IMR-90 (cell line): ENCODE results near the gene EPAS1. TPM values are rescaled to one million over a fixed set of nuclear protein-coding genes. Genes with fewer than 3 reads are reported as not detected.

ENCODE experiments used
- ATAC-seq: fragments of 200-7000 bp; cut with Tn5 transposase; 2 replicates; pipeline ENCODE4 v1.9.1; 2020; ENCODE audit warnings: low read depth, mild to moderate bottlenecking, moderate library complexity
- BruUV-seq: library from RNA; stranded (reverse); fragments of 400-500 nt; replicated peaks from 2 replicates; lab custom pipeline; 2021; lab: Mats Ljungman, UMichigan
- CTCF ChIA-PET: fragments of 300-600 bp; formaldehyde crosslinking; extraction: SDS; loops from one replicate; lab custom pipeline; 2021; ENCODE audit warnings: antibody characterized with exemption; lab: Yijun Ruan, JAX
- POLR2A ChIA-PET: fragments of 300-600 bp; sonication (Branson Sonifier 250); formaldehyde crosslinking; loops from one replicate; lab custom pipeline; 2022; ENCODE audit warnings: antibody characterized with exemption; ENCODE audit not compliant: unreplicated experiment; lab: Charles Lee
- DNase-seq: peaks from one replicate; pipeline ENCODE4 v3.0.0; 2013
- H2AFZ ChIP-seq: replicated peaks from 2 replicates; pipeline ENCODE3; 2013; ENCODE audit warnings: low read length, mild to moderate bottlenecking; ENCODE audit not compliant: poor library complexity
- H2AK5ac ChIP-seq: 2 replicates; pipeline ENCODE4 v1.6.1; 2013; ENCODE audit warnings: low read depth, low read length, inconsistent platforms
- H2AK9ac ChIP-seq: replicated peaks from 2 replicates; pipeline ENCODE3; 2013; ENCODE audit warnings: mild to moderate bottlenecking, low read depth, low read length, moderate library complexity; ENCODE audit not compliant: poor library complexity
- H2BK120ac ChIP-seq: 2 replicates; pipeline ENCODE4 v1.6.1; 2013; ENCODE audit warnings: low read depth, low read length, inconsistent platforms
- H2BK15ac ChIP-seq: 3 replicates; pipeline ENCODE4 v1.6.1; 2013; ENCODE audit warnings: low read depth, low read length, inconsistent platforms
- H2BK20ac ChIP-seq: 2 replicates; pipeline ENCODE4 v1.6.1; 2013; ENCODE audit warnings: low read depth, mild to moderate bottlenecking, inconsistent platforms, low read length, moderate library complexity
- H2BK5ac ChIP-seq: 2 replicates; pipeline ENCODE4 v1.6.1; 2013; ENCODE audit warnings: mild to moderate bottlenecking, low read depth, low read length, inconsistent platforms; ENCODE audit not compliant: poor library complexity, severe bottlenecking
- H3K14ac ChIP-seq: replicated peaks from 2 replicates; pipeline ENCODE4 v1.6.1; 2013; ENCODE audit warnings: low read depth, low read length, inconsistent platforms
- H3K18ac ChIP-seq: 2 replicates; pipeline ENCODE4 v1.6.1; 2013; ENCODE audit warnings: low read depth, low read length, control low read depth
- H3K23ac ChIP-seq: 2 replicates; pipeline ENCODE4 v1.6.1; 2013; ENCODE audit warnings: low read depth, low read length, inconsistent platforms
- H3K27ac ChIP-seq: 2 replicates; pipeline ENCODE4 v1.5.1; 2013; ENCODE audit warnings: mild to moderate bottlenecking, control low read depth, low read length; ENCODE audit not compliant: insufficient read depth
- H3K27me3 ChIP-seq: 2 replicates; pipeline ENCODE4 v1.6.1; 2013; ENCODE audit warnings: low read length; ENCODE audit not compliant: control insufficient read depth, insufficient read depth
- H3K36me3 ChIP-seq: 2 replicates; pipeline ENCODE4 v1.6.1; 2013; ENCODE audit warnings: low read length, mixed read lengths; ENCODE audit not compliant: control insufficient read depth, insufficient read depth
- H3K4ac ChIP-seq: 2 replicates; pipeline ENCODE4 v1.6.1; 2013; ENCODE audit warnings: low read depth, low read length, inconsistent platforms
- H3K4me1 ChIP-seq: 2 replicates; pipeline ENCODE4 v1.6.1; 2013; ENCODE audit warnings: low read length, mixed read lengths; ENCODE audit not compliant: control insufficient read depth, insufficient read depth
- H3K4me2 ChIP-seq: 2 replicates; pipeline ENCODE4 v1.6.1; 2013; ENCODE audit warnings: low read depth, mild to moderate bottlenecking, control low read depth, low read length, moderate library complexity
- H3K4me3 ChIP-seq: 2 replicates; pipeline ENCODE4 v1.5.1; 2013; ENCODE audit warnings: low read depth, mild to moderate bottlenecking, control low read depth, low read length, moderate library complexity; ENCODE audit not compliant: insufficient read depth
- H3K56ac ChIP-seq: 2 replicates; pipeline ENCODE4 v1.6.1; 2013; ENCODE audit warnings: low read length, inconsistent platforms; ENCODE audit not compliant: insufficient read depth; ENCODE audit errors: extremely low read depth
- H3K79me1 ChIP-seq, 2 experiments: 2 replicates each; pipeline ENCODE4 v1.6.1; 2013; ENCODE audit warnings: low read length in 2 of 2, inconsistent platforms in 1 of 2, low read depth in 1 of 2
- H3K9ac ChIP-seq: 2 replicates; pipeline ENCODE4 v1.6.1; 2013; ENCODE audit warnings: low read depth, low read length, control low read depth
- H3K9me1 ChIP-seq: 2 replicates; pipeline ENCODE4 v1.6.1; 2013; ENCODE audit warnings: low read length, inconsistent platforms; ENCODE audit not compliant: insufficient read depth
- H3K9me3 ChIP-seq: 2 replicates; pipeline ENCODE4 v1.6.1; 2013; ENCODE audit warnings: low read length; ENCODE audit not compliant: control insufficient read depth, insufficient read depth
- H4K20me1 ChIP-seq: 2 replicates; pipeline ENCODE4 v1.6.1; 2013; ENCODE audit warnings: low read length, inconsistent platforms; ENCODE audit not compliant: insufficient read depth
- H4K5ac ChIP-seq: 2 replicates; pipeline ENCODE4 v1.6.1; 2013; ENCODE audit warnings: mild to moderate bottlenecking, low read depth, low read length, control low read depth
- H4K8ac ChIP-seq, 2 experiments: 2 replicates each; pipeline ENCODE4 v1.6.1; 2013; ENCODE audit warnings: low read depth in 2 of 2, low read length in 2 of 2, control low read depth in 1 of 2, inconsistent platforms in 1 of 2
- H4K91ac ChIP-seq: 2 replicates; pipeline ENCODE4 v1.6.1; 2013; ENCODE audit warnings: low read depth, low read length, inconsistent platforms; ENCODE audit not compliant: insufficient read depth
- BHLHE40 ChIP-seq: fragments of 150-350 bp; IDR thresholded peaks from 2 replicates; pipeline ENCODE4 v1.6.1; 2016; ENCODE audit warnings: mild to moderate bottlenecking, low read depth, low read length
- CEBPB ChIP-seq: IDR thresholded peaks from 2 replicates; pipeline ENCODE4 v1.6.1; 2012; ENCODE audit warnings: low read depth, low read length, improper control_type of control experiment
- CHD1 ChIP-seq: IDR thresholded peaks from 2 replicates; pipeline ENCODE4 v1.6.1; 2012; ENCODE audit warnings: low read depth, low read length, improper control_type of control experiment
- FOS ChIP-seq: fragments of 150-350 bp; IDR thresholded peaks from 2 replicates; pipeline ENCODE4 v1.6.1; 2016; ENCODE audit warnings: low read depth, low read length
- MAFK ChIP-seq: IDR thresholded peaks from 2 replicates; pipeline ENCODE4 v1.6.1; 2012; ENCODE audit warnings: low read depth, low read length, improper control_type of control experiment
- MAZ ChIP-seq: IDR thresholded peaks from 2 replicates; pipeline ENCODE4 v1.6.1; 2012; ENCODE audit warnings: low read depth, mild to moderate bottlenecking, low read length, improper control_type of control experiment, moderate library complexity, borderline replicate concordance
- POLR2A ChIP-seq: IDR thresholded peaks from 2 replicates; pipeline ENCODE4 v1.6.1; 2012; ENCODE audit warnings: mild to moderate bottlenecking, low read depth, low read length
- RAD21 ChIP-seq: IDR thresholded peaks from 2 replicates; pipeline ENCODE4 v1.6.1; 2012; ENCODE audit warnings: low read length, improper control_type of control experiment
- SMC3 ChIP-seq: fragments of 150-350 bp; IDR thresholded peaks from 2 replicates; pipeline ENCODE4 v1.6.1; 2016; ENCODE audit warnings: low read depth, mild to moderate bottlenecking, antibody characterized with exemption, low read length, moderate library complexity
- WGBS, 2 experiments: methylation state at CpG; one replicate each; pipeline versions ENCODE4 v1.1.5 to v1.1.7; 2013; ENCODE audit warnings: missing lambda C conversion rate in 2 of 2; ENCODE audit not compliant: insufficient read length in 1 of 2; ENCODE audit errors: extremely low coverage in 2 of 2; 5-methylcytosine and 5-hydroxymethylcytosine counted together
- dilution Hi-C: fragments of 300-500 bp; cut with HindIII; formaldehyde crosslinking; loops from one replicate; pipeline ENCODE4 v1.14.3; 2018; ENCODE audit warnings: low sequenced_read_pairs; ENCODE audit not compliant: unreplicated experiment
- in situ Hi-C: fragments of 300-500 bp; cut with MboI; formaldehyde crosslinking; loops from 3 replicates; pipeline ENCODE4 v1.14.3; 2019; ENCODE audit warnings: low sequenced_read_pairs, inconsistent platforms, mixed read lengths
- intact Hi-C: fragments of 100-400 bp; cut with micrococcal nuclease; formaldehyde crosslinking; loops from 2 replicates; pipeline ENCODE4 v1.10.0; 2022
- polyA plus RNA-seq, 3 experiments: library from polyadenylated mRNA; depleted of rRNA; stranded (reverse); fragments of >200 nt; gene quantifications; 2 replicates each; pipeline ENCODE4 v1.2.3, GENCODE V29; 2012; ENCODE audit warnings: low replicate concordance in 1 of 3
- total RNA-seq: library from RNA; depleted of rRNA; stranded (reverse); fragments of >200 nt; gene quantifications from 2 replicates; pipeline ENCODE4 v1.2.3, GENCODE V29; 2012
- TF ChIP-seq, protein P1 (sequence below): conservative IDR thresholded peaks from 2 replicates; pipeline ENCODE4 v1.5.1; 2012; ENCODE audit warnings: mild to moderate bottlenecking, low read depth, low read length, improper control_type of control experiment
- TF ChIP-seq, protein P2 (sequence below): fragments of 150-350 bp; IDR thresholded peaks from 2 replicates; pipeline ENCODE4 v1.6.1; 2017; ENCODE audit warnings: mild to moderate bottlenecking, antibody characterized with exemption, low read length, low read depth

Gene EPAS1
- total and polyA plus RNA-seq, 2 of the 4 experiments (the other 2 are of a cell fraction), result 40.7 to 120 TPM

DNA sequence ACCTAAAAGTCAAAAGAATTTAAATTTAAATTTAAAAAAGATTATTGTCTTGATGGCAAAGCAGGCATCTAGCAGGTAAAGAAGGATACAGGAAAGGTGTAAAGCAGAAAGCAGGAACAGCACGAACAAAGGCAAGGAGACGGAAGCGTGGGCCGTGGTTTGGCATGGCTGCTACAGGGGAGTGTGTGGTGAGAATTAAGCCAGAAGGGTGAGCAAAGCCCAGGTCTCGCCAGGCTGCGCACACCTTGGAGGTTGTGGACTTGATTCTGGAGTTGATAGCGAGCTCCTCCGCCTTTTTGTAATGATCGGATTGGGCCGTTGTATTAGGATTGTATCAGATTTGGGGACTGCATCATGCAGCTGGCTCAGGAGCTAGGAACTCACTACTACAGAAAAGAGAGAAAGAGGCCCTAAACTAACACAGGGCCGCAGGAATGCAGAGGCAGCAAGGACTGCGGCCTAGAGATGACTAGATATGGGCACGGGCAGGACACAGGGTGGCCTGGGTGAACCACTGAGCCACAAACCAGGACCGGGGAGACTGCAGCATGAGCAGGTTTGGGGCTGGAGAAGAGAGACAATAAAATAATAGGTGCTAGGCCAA lies 110.7 kb downstream of the EPAS1 start:
- TF ChIP-seq MAZ (no peak), CEBPB (no peak), POLR2A (no peak), RAD21 (no peak), MAFK (no peak), FOS (no peak), CHD1 (no peak), SMC3 (no peak), BHLHE40 (no peak)
- TF ChIP-seq, protein P1, sequence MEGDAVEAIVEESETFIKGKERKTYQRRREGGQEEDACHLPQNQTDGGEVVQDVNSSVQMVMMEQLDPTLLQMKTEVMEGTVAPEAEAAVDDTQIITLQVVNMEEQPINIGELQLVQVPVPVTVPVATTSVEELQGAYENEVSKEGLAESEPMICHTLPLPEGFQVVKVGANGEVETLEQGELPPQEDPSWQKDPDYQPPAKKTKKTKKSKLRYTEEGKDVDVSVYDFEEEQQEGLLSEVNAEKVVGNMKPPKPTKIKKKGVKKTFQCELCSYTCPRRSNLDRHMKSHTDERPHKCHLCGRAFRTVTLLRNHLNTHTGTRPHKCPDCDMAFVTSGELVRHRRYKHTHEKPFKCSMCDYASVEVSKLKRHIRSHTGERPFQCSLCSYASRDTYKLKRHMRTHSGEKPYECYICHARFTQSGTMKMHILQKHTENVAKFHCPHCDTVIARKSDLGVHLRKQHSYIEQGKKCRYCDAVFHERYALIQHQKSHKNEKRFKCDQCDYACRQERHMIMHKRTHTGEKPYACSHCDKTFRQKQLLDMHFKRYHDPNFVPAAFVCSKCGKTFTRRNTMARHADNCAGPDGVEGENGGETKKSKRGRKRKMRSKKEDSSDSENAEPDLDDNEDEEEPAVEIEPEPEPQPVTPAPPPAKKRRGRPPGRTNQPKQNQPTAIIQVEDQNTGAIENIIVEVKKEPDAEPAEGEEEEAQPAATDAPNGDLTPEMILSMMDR, result no peak
- TF ChIP-seq, protein P2, sequence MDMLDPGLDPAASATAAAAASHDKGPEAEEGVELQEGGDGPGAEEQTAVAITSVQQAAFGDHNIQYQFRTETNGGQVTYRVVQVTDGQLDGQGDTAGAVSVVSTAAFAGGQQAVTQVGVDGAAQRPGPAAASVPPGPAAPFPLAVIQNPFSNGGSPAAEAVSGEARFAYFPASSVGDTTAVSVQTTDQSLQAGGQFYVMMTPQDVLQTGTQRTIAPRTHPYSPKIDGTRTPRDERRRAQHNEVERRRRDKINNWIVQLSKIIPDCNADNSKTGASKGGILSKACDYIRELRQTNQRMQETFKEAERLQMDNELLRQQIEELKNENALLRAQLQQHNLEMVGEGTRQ, result no peak

More for the DNA sequence above, 110.7 kb downstream of the EPAS1 start:
- peak overlapping the region; percentile 80 for H2AK5ac ChIP-seq
- dilution Hi-C loops, result no loop called here
- no peak overlapping the region for H2AK9ac ChIP-seq
- H3K36me3 ChIP-seq, result no peaks in the 10 kb centered on the region
- no peak overlapping the region for H2BK5ac ChIP-seq
- H3K4me2 ChIP-seq, result no peak overlapping the region
- H4K5ac ChIP-seq, result no peak overlapping the region
- intact Hi-C loops, result no loop called here
- no peaks in the 10 kb centered on the region for H3K27me3 ChIP-seq
- CTCF ChIA-PET, result no interaction called here
- H3K14ac ChIP-seq, result no peak overlapping the region
- ATAC-seq, result no peak
- H3K4me3 ChIP-seq, result no peak overlapping the region
- no peaks in the 10 kb centered on the region for H4K20me1 ChIP-seq
- WGBS, 2 experiments, result 99% methylated on average over 7 of the region's 14 CpGs; no CpG with 5 or more reads in 1 of the 2 experiments
- H3K9ac ChIP-seq, result no peak overlapping the region
- no peak for DNase-seq
- no peak overlapping the region for H3K4ac ChIP-seq
- no peak overlapping the region for H4K91ac ChIP-seq
- no peaks in the 10 kb centered on the region for H3K9me3 ChIP-seq
- H4K8ac ChIP-seq, result no peak overlapping the region; a peak in 1 of 4 replicates
- no peak overlapping the region for H3K56ac ChIP-seq
- H2BK20ac ChIP-seq, result peak overlapping the region; percentile 28; the same call in 1 of the 2 replicates
- no peaks in the 10 kb centered on the region for H3K79me1 ChIP-seq
- H3K23ac ChIP-seq, result no peak overlapping the region
- H3K9me1 ChIP-seq, result peaks cover 15% of the 10 kb centered on the region
- no peak overlapping the region for H3K27ac ChIP-seq
- H2BK15ac ChIP-seq, result no peak overlapping the region
- no TSS peak for BruUV-seq
- H3K4me1 ChIP-seq, result peaks cover 13% of the 10 kb centered on the region
- in situ Hi-C loops, result no loop called here
- POLR2A ChIA-PET, result no interaction called here
- peak overlapping the region; percentile 36; the same call in 1 of the 2 replicates for H2BK120ac ChIP-seq
- H2AFZ ChIP-seq, result no peak overlapping the region
- no peak overlapping the region for H3K18ac ChIP-seq
